H1 (cell line): ENCODE measurements around the gene AVPR2. TPM values are rescaled to one million over a fixed set of nuclear protein-coding genes. Genes with fewer than 3 reads are reported as not detected.

Experiments used
- CTCF ChIA-PET: fragments of 300-600 bp; sonication (Branson Sonifier 250); formaldehyde crosslinking; loops from one replicate; lab custom pipeline; 2021; ENCODE audit not compliant: partially characterized antibody; lab: Charles Lee
- POLR2A ChIA-PET: fragments of 300-600 bp; sonication (Branson Sonifier 250); formaldehyde crosslinking; loops from one replicate; lab custom pipeline; 2021; ENCODE audit warnings: inconsistent platforms; ENCODE audit not compliant: partially characterized antibody; lab: Charles Lee
- DNase-seq, 2 experiments: peaks; one replicate each; pipeline versions ENCODE4 v3.0.0 to v3.0.0-alpha.2; 2010 to 2022; ENCODE audit warnings: low spot score in 2 of 2, low read depth in 1 of 2, mixed read lengths in 1 of 2
- FAIRE-seq: peaks from 2 replicates; lab custom pipeline; 2011; peaks lifted over from hg19 to GRCh38; lab: Jason Lieb, UNC
- H2AFZ ChIP-seq: 2 replicates; pipeline ENCODE4 v1.8.1; 2012; ENCODE audit warnings: low read length, inconsistent platforms
- H2AK5ac ChIP-seq: 2 replicates; pipeline ENCODE4 v1.6.1; 2013; ENCODE audit warnings: low read depth, low read length
- H2BK120ac ChIP-seq: replicated peaks from 2 replicates; pipeline ENCODE3; 2013; ENCODE audit warnings: low read depth, low read length, inconsistent platforms
- H2BK12ac ChIP-seq: 2 replicates; pipeline ENCODE4 v1.6.1; 2013; ENCODE audit warnings: low read depth, low read length
- H2BK15ac ChIP-seq: 2 replicates; pipeline ENCODE4 v1.6.1; 2013; ENCODE audit warnings: low read length
- H2BK20ac ChIP-seq: 2 replicates; pipeline ENCODE4 v1.6.1; 2013; ENCODE audit warnings: low read length
- H2BK5ac ChIP-seq: 2 replicates; pipeline ENCODE4 v1.6.1; 2013; ENCODE audit warnings: low read depth, low read length
- H3K14ac ChIP-seq: 2 replicates; pipeline ENCODE4 v1.6.1; 2013; ENCODE audit warnings: inconsistent platforms; ENCODE audit not compliant: insufficient read length
- H3K18ac ChIP-seq: 2 replicates; pipeline ENCODE4 v1.6.1; 2013; ENCODE audit warnings: low read length; ENCODE audit errors: extremely low read depth
- H3K23ac ChIP-seq: 2 replicates; pipeline ENCODE4 v1.6.1; 2013; ENCODE audit warnings: inconsistent platforms; ENCODE audit not compliant: insufficient read length
- H3K23me2 ChIP-seq: 2 replicates; pipeline ENCODE4 v1.6.1; 2013; ENCODE audit warnings: low read depth, low read length
- H3K27ac ChIP-seq: 2 replicates; pipeline ENCODE4 v1.6.1; 2011; ENCODE audit warnings: low read depth, low read length, inconsistent platforms
- H3K27me3 ChIP-seq, 4 experiments: replicated peaks in 1 of 4; 1 replicate in 1 of 4; 2 replicates in 3 of 4; pipeline versions ENCODE4 v1.6.1 to v1.8.1; 2011 to 2013; ENCODE audit warnings: low read length in 3 of 4, mild to moderate bottlenecking in 3 of 4, inconsistent platforms in 2 of 4, mixed read lengths in 2 of 4, moderate library complexity in 1 of 4; ENCODE audit not compliant: control insufficient read depth in 3 of 4, insufficient read depth in 3 of 4; ENCODE audit errors: extremely low read depth in 1 of 4
- H3K36me3 ChIP-seq, 4 experiments: 2 replicates each; pipeline versions ENCODE4 v1.6.1 to v1.8.1; 2011 to 2013; ENCODE audit warnings: mild to moderate bottlenecking in 4 of 4, low read length in 3 of 4, moderate library complexity in 2 of 4, control low read depth in 1 of 4, inconsistent platforms in 1 of 4; ENCODE audit not compliant: insufficient read depth in 4 of 4, control insufficient read depth in 2 of 4
- H3K4ac ChIP-seq: replicated peaks from 2 replicates; pipeline ENCODE3; 2013; ENCODE audit warnings: low read length, low read depth, mixed read lengths, inconsistent platforms; ENCODE audit not compliant: insufficient read length
- H3K4me1 ChIP-seq, 4 experiments: replicated peaks in 1 of 4; 1 replicate in 1 of 4; 2 replicates in 3 of 4; pipeline versions ENCODE4 v1.6.1 to v1.8.1; 2011 to 2013; ENCODE audit warnings: low read length in 3 of 4, inconsistent platforms in 2 of 4, mixed read lengths in 1 of 4; ENCODE audit not compliant: insufficient read depth in 4 of 4, control insufficient read depth in 3 of 4
- H3K4me2 ChIP-seq, 2 experiments: 2 replicates each; pipeline versions ENCODE4 v1.6.1 to v1.8.1; 2011 to 2013; ENCODE audit warnings: low read depth in 2 of 2, low read length in 2 of 2, control low read depth in 1 of 2, inconsistent platforms in 1 of 2, mild to moderate bottlenecking in 1 of 2; ENCODE audit not compliant: insufficient read depth in 1 of 2
- H3K4me3 ChIP-seq, 4 experiments: fragments of 200-600, 300-600 bp in 1 of 4; sonication (generic), shearing (Covaris generic), sonication (Bioruptor Twin) in 1 of 4; 2 replicates each; pipeline versions ENCODE4 v1.5.1 to v1.8.1; 2011 to 2016; ENCODE audit warnings: low read length in 4 of 4, low read depth in 3 of 4, control low read depth in 2 of 4, inconsistent platforms in 2 of 4, mild to moderate bottlenecking in 2 of 4, mixed read lengths in 1 of 4, moderate library complexity in 1 of 4; ENCODE audit not compliant: insufficient read depth in 2 of 4; ENCODE audit errors: extremely low read depth in 1 of 4
- H3K56ac ChIP-seq: replicated peaks from 2 replicates; pipeline ENCODE3; 2013; ENCODE audit warnings: low read depth, mild to moderate bottlenecking, mixed read lengths, low read length, inconsistent platforms; ENCODE audit not compliant: insufficient read length
- H3K79me1 ChIP-seq: 2 replicates; pipeline ENCODE4 v1.6.1; 2013; ENCODE audit warnings: low read depth, low read length, control low read depth
- H3K79me2 ChIP-seq, 2 experiments: 2 replicates each; pipeline versions ENCODE4 v1.6.1 to v1.8.1; 2012 to 2013; ENCODE audit warnings: low read length in 2 of 2, mild to moderate bottlenecking in 2 of 2, inconsistent platforms in 1 of 2; ENCODE audit not compliant: insufficient read depth in 2 of 2, control insufficient read depth in 1 of 2
- H3K9ac ChIP-seq, 4 experiments: replicated peaks in 1 of 4; 1 replicate in 1 of 4; 2 replicates in 3 of 4; pipeline versions ENCODE4 v1.6.1 to v1.8.1; 2011 to 2013; ENCODE audit warnings: low read depth in 3 of 4, low read length in 3 of 4, control low read depth in 2 of 4, mild to moderate bottlenecking in 2 of 4, moderate library complexity in 2 of 4, inconsistent platforms in 1 of 4; ENCODE audit errors: extremely low read depth in 1 of 4
- H3K9me3 ChIP-seq, 2 experiments: 2 replicates each; pipeline versions ENCODE4 v1.6.1 to v1.8.1; 2012 to 2013; ENCODE audit warnings: mild to moderate bottlenecking in 2 of 2, moderate library complexity in 2 of 2, control low read depth in 1 of 2, inconsistent platforms in 1 of 2, low read depth in 1 of 2, low read length in 1 of 2, mixed read lengths in 1 of 2; ENCODE audit not compliant: insufficient read depth in 2 of 2
- H4K20me1 ChIP-seq, 2 experiments: replicated peaks in 1 of 2; 2 replicates each; pipeline versions ENCODE3 to v1.8.1; 2011 to 2013; ENCODE audit warnings: inconsistent platforms in 2 of 2, low read length in 2 of 2, mild to moderate bottlenecking in 1 of 2; ENCODE audit not compliant: insufficient read depth in 2 of 2, control insufficient read depth in 1 of 2
- H4K5ac ChIP-seq: 2 replicates; pipeline ENCODE4 v1.6.1; 2013; ENCODE audit warnings: low read length, low read depth, mixed read lengths, inconsistent platforms; ENCODE audit not compliant: insufficient read length
- H4K8ac ChIP-seq: 2 replicates; pipeline ENCODE4 v1.8.0; 2013; ENCODE audit warnings: mild to moderate bottlenecking, moderate library complexity, low read length, inconsistent platforms; ENCODE audit not compliant: insufficient read depth; ENCODE audit errors: extremely low read depth
- H4K91ac ChIP-seq: replicated peaks from 2 replicates; pipeline ENCODE3; 2013; ENCODE audit warnings: low read length, mixed read lengths, inconsistent platforms; ENCODE audit not compliant: insufficient read length
- CEBPB ChIP-seq: IDR thresholded peaks from 2 replicates; pipeline ENCODE4 v1.6.1; 2012; ENCODE audit warnings: low read depth, low read length
- CHD2 ChIP-seq: IDR thresholded peaks from 2 replicates; pipeline ENCODE4 v1.6.1; 2012; ENCODE audit warnings: low read length, improper control_type of control experiment
- CTBP2 ChIP-seq: IDR thresholded peaks from 2 replicates; pipeline ENCODE4 v1.7.0; 2011; ENCODE audit warnings: borderline replicate concordance, mild to moderate bottlenecking, moderate library complexity, mixed read lengths, low read length; ENCODE audit not compliant: insufficient read depth, insufficient read length
- E2F6 ChIP-seq: IDR thresholded peaks from 2 replicates; pipeline ENCODE4 v1.6.1; 2012; ENCODE audit warnings: inconsistent platforms
- GABPA ChIP-seq: IDR thresholded peaks from 2 replicates; pipeline ENCODE4 v1.6.1; 2011; ENCODE audit warnings: mild to moderate bottlenecking, low read length, moderate library complexity, borderline replicate concordance; ENCODE audit not compliant: insufficient read depth
- HDAC2 ChIP-seq, 2 experiments: fragments of 300-600 bp in 1 of 2; sonication (generic) in 1 of 2; IDR thresholded peaks; 2 replicates each; pipeline ENCODE4 v1.6.1; 2011 to 2012; ENCODE audit warnings: low read depth in 2 of 2, low read length in 2 of 2, mild to moderate bottlenecking in 2 of 2, moderate library complexity in 2 of 2, borderline replicate concordance in 1 of 2, inconsistent platforms in 1 of 2
- HDAC6 ChIP-seq: IDR thresholded peaks from one replicate; pipeline ENCODE4 v1.7.1; 2012; ENCODE audit warnings: low read depth, mild to moderate bottlenecking, inconsistent platforms, low read length, moderate library complexity
- JUND ChIP-seq: IDR thresholded peaks from 2 replicates; pipeline ENCODE4 v1.6.1; 2011; ENCODE audit warnings: mild to moderate bottlenecking, improper control_type of control experiment, low read length
- MAFK ChIP-seq: IDR thresholded peaks from 2 replicates; pipeline ENCODE4 v1.6.1; 2012; ENCODE audit warnings: low read depth, mild to moderate bottlenecking, improper control_type of control experiment, low read length
- NRF1 ChIP-seq: IDR thresholded peaks from 2 replicates; pipeline ENCODE4 v1.6.1; 2011; ENCODE audit warnings: mild to moderate bottlenecking, low read depth, low read length, improper control_type of control experiment
- POLR2A ChIP-seq, 2 experiments: IDR thresholded peaks; 1 replicate in 1 of 2; 2 replicates in 1 of 2; pipeline ENCODE4 v1.6.1; 2011; ENCODE audit warnings: low read depth in 2 of 2, low read length in 2 of 2, mild to moderate bottlenecking in 2 of 2; ENCODE audit errors: control extremely low read depth in 1 of 2
- RBBP5 ChIP-seq: IDR thresholded peaks from 2 replicates; pipeline ENCODE4 v1.7.1; 2012; ENCODE audit warnings: low read depth, mild to moderate bottlenecking, inconsistent platforms, low read length, moderate library complexity, borderline replicate concordance
- SUZ12 ChIP-seq: fragments of 200-600 bp; sonication (generic); IDR thresholded peaks from 2 replicates; pipeline ENCODE4 v1.6.1; 2012; ENCODE audit warnings: mild to moderate bottlenecking, inconsistent platforms, low read length, moderate library complexity, mixed read lengths
- TCF12 ChIP-seq: IDR thresholded peaks from 2 replicates; pipeline ENCODE4 v1.6.1; 2011; ENCODE audit warnings: low read depth, mild to moderate bottlenecking, low read length
- WGBS, 2 experiments: shearing (Covaris generic) in 1 of 2; methylation state at CpG; one replicate each; pipeline versions ENCODE4 v1.1.6 to v1.1.7; 2013 to 2015; ENCODE audit warnings: low lambda C conversion rate in 2 of 2, mixed read lengths in 2 of 2, inconsistent platforms in 1 of 2, low coverage in 1 of 2, missing lambda C conversion rate in 1 of 2; ENCODE audit not compliant: insufficient replicate concordance in 2 of 2, insufficient coverage in 1 of 2, insufficient read length in 1 of 2; ENCODE audit errors: extremely low coverage in 1 of 2, missing lambda C conversion rate in 1 of 2; 5-methylcytosine and 5-hydroxymethylcytosine counted together
- polyA plus RNA-seq, 7 experiments: library from polyadenylated mRNA; depleted of rRNA in 3 of 7; stranded (reverse) in 5 of 7; unstranded in 2 of 7; fragments of >200 nt in 5 of 7; fragments of 200-250 nt in 2 of 7; gene quantifications; 1 replicate in 5 of 7; 2 replicates in 1 of 7; 4 replicates in 1 of 7; pipeline versions ENCODE4 v1.2.1 to v1.2.3, GENCODE V29; 2011 to 2013; ENCODE audit warnings: missing spikeins in 2 of 7, mixed read lengths in 2 of 7
- total RNA-seq: library from RNA; stranded (reverse); fragmentation: NEBNext Ultra II Directional; extraction: Animal tissue kit (Norgen Biotek cat#: 25700); gene quantifications from 2 replicates; pipeline ENCODE4 v1.2.1, GENCODE V29; 2021

AVPR2 gene
- total and polyA plus RNA-seq, 2 of the 8 experiments (the other 6 are each of a cell fraction or from before 2014, with no cell fraction given) = 0.09 TPM; not detected in 1

DNA sequence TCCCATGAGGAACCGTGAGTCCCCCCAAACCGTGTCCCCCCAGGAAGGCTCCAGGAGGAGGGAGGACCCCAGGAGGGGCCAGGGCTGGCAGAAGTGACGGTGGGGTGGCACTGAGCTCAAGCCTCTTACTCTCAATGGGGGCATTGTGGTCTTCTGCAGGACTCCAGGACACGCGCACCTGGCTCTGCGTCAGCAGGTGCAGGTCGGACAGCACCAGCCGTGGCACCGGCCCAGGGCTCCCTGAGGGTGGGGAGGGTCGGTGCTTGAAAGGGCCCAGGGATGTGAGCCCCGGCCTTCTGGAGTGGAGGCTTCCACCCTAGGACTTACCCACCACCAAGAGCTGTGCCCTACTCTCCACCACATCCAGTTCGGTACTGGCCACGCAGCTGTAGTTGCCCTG is 36.8 kb upstream of the AVPR2 start:
- H3K18ac ChIP-seq = no peak overlapping the region
- H2BK12ac ChIP-seq = no peak overlapping the region
- no peaks in the 10 kb centered on the region for H3K9me3 ChIP-seq
- no peak overlapping the region for H2BK15ac ChIP-seq
- no peaks in the 10 kb centered on the region for H3K79me2 ChIP-seq
- no peak overlapping the region for H3K4me2 ChIP-seq
- no peaks in the 10 kb centered on the region for H3K27me3 ChIP-seq
- H3K23ac ChIP-seq = no peak overlapping the region
- FAIRE-seq = no peak
- H3K36me3 ChIP-seq = peaks cover 0 to 22% (median under 1%) of the 10 kb centered on the region in 4 experiments; a peak in 1 of 8 replicates
- no peak overlapping the region for H2BK5ac ChIP-seq
- ChIA-PET CTCF (interaction anchor here (0.6 to 0.7 kb wide), 2 partner anchors 11 to 147 kb away, joined by 3 read pairs; no protein-coding TSS in a partner anchor), POLR2A (interaction anchor here (1.0 kb wide), 1 partner anchor 11 kb away, joined by 3 read pairs; no protein-coding TSS in a partner anchor)
- H2BK120ac ChIP-seq = no peak overlapping the region
- H3K9ac ChIP-seq = no peak overlapping the region
- no peak for DNase-seq
- H3K79me1 ChIP-seq = no peaks in the 10 kb centered on the region
- H3K27ac ChIP-seq = no peak overlapping the region
- no peak overlapping the region for H2BK20ac ChIP-seq
- H2AFZ ChIP-seq = no peak overlapping the region
- H3K14ac ChIP-seq = no peak overlapping the region
- no peaks in the 10 kb centered on the region for H3K23me2 ChIP-seq
- peaks cover 0 to 11% (median 0%) of the 10 kb centered on the region in 4 experiments; a peak in 2 of 7 replicates for H3K4me1 ChIP-seq
- no peak overlapping the region for H2AK5ac ChIP-seq
- no peaks in the 10 kb centered on the region for H4K20me1 ChIP-seq
- no peak overlapping the region for H3K4ac ChIP-seq
- WGBS, 2 experiments = 100% methylated on average over 9 of the region's 13 CpGs; no CpG with 5 or more reads in 1 of the 2 experiments
- H4K91ac ChIP-seq = no peak overlapping the region
- H3K4me3 ChIP-seq = no peak overlapping the region
- H4K5ac ChIP-seq = no peak overlapping the region
- H3K56ac ChIP-seq = no peak overlapping the region
- H4K8ac ChIP-seq = no peak overlapping the region
- TF ChIP-seq E2F6 (no peak), NRF1 (no peak), TCF12 (no peak), CTBP2 (no peak), CEBPB (no peak), MAFK (no peak), CHD2 (no peak), JUND (no peak), GABPA (no peak), HDAC6 (no peak), SUZ12 (no peak), HDAC2 (IDR thresholded peaks at IDR 0.05; ENCODE audit: borderline replicate concordance in 1 of 2, low read depth in 2 of 2, low read length in 2 of 2) (no peak), RBBP5 (no peak), POLR2A (IDR thresholded peaks at IDR 0.05; ENCODE audit: control extremely low read depth in 1 of 2, low read depth in 2 of 2, low read length in 2 of 2) (no peak)
